NB4 (cell line): Measurements from ENCODE around the gene NFAM1.

ENCODE experiments used
- DNase-seq: peaks from one replicate; pipeline ENCODE4 v3.0.0; 2010; ENCODE audit warnings: low read depth
- H3K4me3 ChIP-seq: one replicate; pipeline ENCODE4 v1.5.1; 2011; ENCODE audit warnings: mild to moderate bottlenecking, low read depth, low read length, moderate library complexity
- CTCF ChIP-seq: IDR thresholded peaks from one replicate; pipeline ENCODE4 v1.5.1; 2012; ENCODE audit warnings: low read depth, low read length
- MYC ChIP-seq: IDR thresholded peaks from 2 replicates; pipeline ENCODE4 v1.6.1; 2011; ENCODE audit warnings: low read depth, low read length
- POLR2A ChIP-seq: IDR thresholded peaks from 2 replicates; pipeline ENCODE4 v1.6.1; 2011; ENCODE audit warnings: mild to moderate bottlenecking; ENCODE audit not compliant: insufficient read length; ENCODE audit errors: extremely low read depth
- TF ChIP-seq, protein P1 (sequence below): IDR thresholded peaks from 2 replicates; pipeline ENCODE4 v1.6.1; 2011; ENCODE audit warnings: low read depth, low read length

Gene NFAM1

DNA sequence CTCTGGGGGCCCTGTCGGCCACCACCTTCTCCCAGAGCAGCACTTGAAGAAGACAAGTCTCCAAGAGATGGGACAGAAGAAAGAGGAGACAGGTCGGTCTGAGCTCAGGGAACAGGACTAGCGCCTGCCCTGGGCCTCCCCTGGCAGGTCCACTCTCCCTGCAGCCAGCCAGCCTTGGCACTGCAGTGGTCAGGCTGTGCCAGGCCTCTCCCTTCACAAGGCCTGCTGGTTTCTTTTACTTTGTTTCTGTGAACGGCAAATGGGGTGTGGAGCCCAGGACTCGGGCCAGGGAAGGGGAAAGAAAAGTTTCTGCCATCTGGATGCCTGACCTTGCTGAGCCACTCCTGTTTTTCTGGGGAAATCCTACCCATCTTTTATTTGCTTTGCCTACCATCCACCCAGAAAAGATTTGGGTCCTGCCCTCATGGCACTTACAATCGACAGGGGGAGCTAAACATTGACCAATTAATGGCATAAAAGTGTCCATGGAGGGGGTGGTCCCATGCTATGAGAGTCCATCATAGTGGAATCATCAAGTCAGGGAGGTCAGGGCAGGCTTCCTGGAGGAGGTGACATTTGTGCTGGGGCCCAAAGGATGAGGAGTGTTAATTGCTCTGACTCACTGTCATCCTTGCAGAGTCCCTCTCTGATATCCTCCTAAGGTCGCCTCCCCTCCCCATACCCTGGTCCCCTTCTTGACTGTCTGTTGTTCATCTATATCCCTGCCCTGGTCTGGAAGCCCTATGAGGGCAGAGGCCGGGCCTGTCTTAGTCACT, 65.2 kb downstream of the NFAM1 start:
- no peak for DNase-seq
- H3K4me3 ChIP-seq = no peak overlapping the region
- TF ChIP-seq POLR2A = no peak
- TF ChIP-seq MYC = no peak
- TF ChIP-seq, protein P1, sequence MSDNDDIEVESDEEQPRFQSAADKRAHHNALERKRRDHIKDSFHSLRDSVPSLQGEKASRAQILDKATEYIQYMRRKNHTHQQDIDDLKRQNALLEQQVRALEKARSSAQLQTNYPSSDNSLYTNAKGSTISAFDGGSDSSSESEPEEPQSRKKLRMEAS = no peak
- TF ChIP-seq CTCF = no peak

DNA sequence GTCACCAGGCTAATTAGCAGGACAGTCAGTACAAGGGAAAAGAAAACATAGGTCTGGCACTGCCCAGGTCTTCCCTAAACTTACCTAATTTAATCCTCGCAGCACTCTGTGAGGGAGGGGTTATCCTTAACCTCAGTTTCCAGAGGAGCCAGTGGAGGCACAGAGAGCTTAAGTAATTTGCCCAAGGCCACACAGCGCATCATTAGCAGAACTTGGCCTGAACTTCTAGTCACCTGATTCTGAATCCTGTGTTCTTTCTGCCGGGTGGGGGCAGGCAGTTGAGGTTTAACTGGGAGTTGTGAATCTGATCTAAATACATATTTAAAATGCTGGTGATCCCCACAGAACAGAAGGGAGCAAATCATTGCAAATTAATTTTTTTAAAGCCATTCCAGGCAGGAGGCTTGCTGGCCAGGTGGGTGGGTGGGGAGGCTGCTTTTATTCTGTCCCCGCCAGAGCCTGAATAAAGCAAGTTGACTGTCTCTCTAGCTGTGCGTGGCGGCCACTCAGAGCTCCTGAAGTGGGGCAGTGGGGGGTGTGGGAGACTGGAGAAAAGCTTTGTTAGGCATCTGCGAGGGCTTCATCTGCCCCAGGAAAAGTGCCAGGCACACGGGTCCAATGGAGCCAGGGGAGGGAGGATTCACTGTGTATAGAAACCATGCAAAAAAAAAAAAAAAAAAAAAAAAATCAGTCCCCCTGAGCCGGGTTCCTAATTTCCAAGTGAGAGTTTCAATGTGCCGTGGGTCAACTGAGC, 66.1 kb downstream of the NFAM1 start:
- no peak overlapping the region for H3K4me3 ChIP-seq
- no peak for DNase-seq
- TF ChIP-seq POLR2A = no peak
- TF ChIP-seq, protein P1 = no peak
- TF ChIP-seq MYC = no peak
- TF ChIP-seq CTCF = no peak

DNA sequence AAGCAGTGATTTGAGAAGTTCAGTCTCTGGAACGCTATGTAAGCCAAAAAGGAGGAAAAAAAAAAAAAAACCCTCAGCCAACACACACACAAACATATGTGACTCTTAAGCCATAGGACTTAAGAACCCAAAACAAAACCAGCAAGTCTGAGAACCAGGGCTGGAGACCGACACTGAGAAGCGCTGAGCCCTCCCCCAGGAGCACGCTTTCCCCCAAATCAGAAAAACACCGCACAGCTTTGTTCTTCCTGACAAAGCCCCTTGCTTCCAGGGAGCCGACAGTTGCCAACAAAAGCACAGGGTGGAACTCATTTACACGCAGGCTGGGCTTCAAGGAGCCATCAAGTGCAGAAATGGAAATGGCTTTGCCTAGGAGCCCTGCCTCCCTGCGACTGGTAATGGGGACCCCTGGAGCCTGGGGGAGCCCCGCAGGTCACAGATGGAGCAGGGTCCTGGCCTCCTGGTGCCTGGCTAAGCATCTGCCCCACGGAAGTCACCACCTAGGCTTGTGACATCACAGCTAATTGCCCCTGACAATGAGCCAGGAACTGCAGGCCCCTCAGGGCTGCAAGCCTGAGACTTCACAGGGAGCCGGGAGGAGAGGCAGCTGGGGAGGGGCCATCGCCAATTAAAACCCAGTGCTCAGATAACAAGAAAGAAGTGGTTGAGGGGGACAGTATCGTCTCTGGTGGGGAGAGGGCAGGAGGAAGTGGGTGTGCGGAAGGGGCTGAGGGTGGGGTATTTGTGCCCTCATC, 66.9 kb downstream of the NFAM1 start:
- TF ChIP-seq CTCF = no peak
- no peak for DNase-seq

DNA sequence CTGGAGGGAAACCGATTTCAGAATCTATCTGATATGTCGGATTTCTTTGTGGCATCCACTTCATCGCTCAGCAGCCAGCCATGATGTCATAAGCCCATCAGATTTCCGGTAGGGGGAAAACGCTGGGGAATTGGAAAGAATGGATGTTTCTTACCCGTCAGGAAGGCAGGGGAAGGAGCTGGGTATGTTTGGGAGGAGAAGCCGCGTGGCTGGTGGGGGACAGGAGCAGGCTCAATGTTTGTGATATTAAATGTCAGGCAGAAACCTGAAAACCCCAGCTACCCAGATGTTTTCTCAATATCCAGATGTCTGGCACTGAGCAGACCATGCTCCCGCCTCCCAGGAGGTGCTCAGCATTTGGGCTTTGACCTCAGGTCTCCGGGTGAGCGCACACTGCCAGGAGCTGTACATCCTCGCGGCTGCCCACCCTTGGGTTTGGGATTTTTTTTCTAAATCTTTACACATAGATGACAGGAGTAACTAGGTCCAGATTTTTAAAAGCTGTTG, 67.5 kb downstream of the NFAM1 start:
- H3K4me3 ChIP-seq = no peak overlapping the region
- TF ChIP-seq POLR2A (no peak), MYC (no peak)
- no peak for DNase-seq

More for the DNA sequence above, 66.9 kb downstream of the NFAM1 start:
- no peak overlapping the region for H3K4me3 ChIP-seq

DNA sequence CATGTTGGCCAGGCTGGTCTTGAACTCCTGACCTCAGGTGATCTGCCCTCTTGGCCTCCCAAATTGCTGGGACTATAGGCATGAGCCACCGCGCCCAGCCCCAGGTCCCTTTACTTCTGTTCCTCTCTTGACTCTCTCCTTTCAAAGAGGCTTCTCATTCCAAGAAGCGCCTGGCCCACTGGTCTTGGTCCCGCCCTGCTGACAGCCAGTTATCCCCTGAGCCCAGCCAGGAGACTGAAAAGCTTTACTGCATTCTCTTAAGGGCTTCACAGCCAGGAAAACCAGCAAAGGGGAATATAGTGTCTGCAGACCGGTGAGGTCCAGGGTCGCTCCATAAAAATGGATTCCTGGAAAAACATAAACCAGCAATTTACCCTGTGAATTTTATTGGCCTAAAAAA, 68.3 kb downstream of the NFAM1 start:
- H3K4me3 ChIP-seq = no peak overlapping the region
- no peak for TF ChIP-seq POLR2A
- TF ChIP-seq, protein P1 = no peak
- no peak for TF ChIP-seq CTCF
- no peak for TF ChIP-seq MYC

DNA sequence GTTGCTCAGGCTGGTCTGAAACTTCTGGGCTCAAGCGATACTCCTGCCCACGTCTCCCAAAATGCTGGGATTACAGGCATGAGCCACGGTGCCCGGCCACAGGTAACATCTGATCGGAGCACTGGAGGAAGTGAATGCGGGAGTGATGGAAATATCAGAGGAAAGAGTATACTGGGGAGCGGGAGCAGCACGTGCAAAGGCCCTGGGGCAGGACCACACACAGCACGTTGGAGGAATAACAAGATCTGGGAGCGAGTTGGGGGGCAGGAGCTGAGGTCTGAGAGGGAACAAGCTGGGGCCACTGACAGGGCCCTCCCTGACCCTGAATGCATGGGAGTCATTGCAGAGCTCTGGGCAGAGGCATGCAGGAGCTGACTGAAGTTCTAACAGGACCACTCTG, 70.7 kb downstream of the NFAM1 start:
- no peak for DNase-seq
- TF ChIP-seq, protein P1 = no peak
- TF ChIP-seq POLR2A (no peak), MYC (no peak), CTCF (no peak)
- no peak overlapping the region for H3K4me3 ChIP-seq

More for the DNA sequence above, 68.3 kb downstream of the NFAM1 start:
- no peak for DNase-seq
